ENCODE measurements around the gene C1QTNF5.

GRCh38 chr11:119342023-119342300, 1.3 kb upstream of the C1QTNF5 start:
- TF ChIP-seq POLR2A (IDR thresholded peaks at IDR 0.05) = no peak
- TF ChIP-seq CTCF (IDR thresholded peaks at IDR 0.05) = no peak
